HL-60 (cell line): ENCODE results near the gene CASKIN2.

Experiments
- DNase-seq, 2 experiments: peaks; one replicate each; pipeline ENCODE4 v3.0.0-alpha.2; 2010 to 2020; ENCODE audit warnings: low read depth in 1 of 2, low spot score in 1 of 2
- H3K27ac ChIP-seq: fragments of 250-450 bp; sonication (Bioruptor Pico); replicated peaks from 2 replicates; pipeline ENCODE4 v1.5.1; 2020; ENCODE audit warnings: mild to moderate bottlenecking, moderate library complexity
- H3K27me3 ChIP-seq: fragments of 250-450 bp; sonication (Bioruptor Pico); 2 replicates; pipeline ENCODE4 v1.5.1; 2021; ENCODE audit warnings: mild to moderate bottlenecking, moderate library complexity; ENCODE audit not compliant: insufficient read depth, poor library complexity, severe bottlenecking
- H3K4me3 ChIP-seq: replicated peaks from 2 replicates; pipeline ENCODE4 v1.5.1; 2011; ENCODE audit warnings: mild to moderate bottlenecking, control low read depth, low read length; ENCODE audit not compliant: insufficient read depth
- CTCF ChIP-seq: IDR thresholded peaks from one replicate; pipeline ENCODE4 v1.5.1; 2011; ENCODE audit warnings: low read length, control low read depth, inconsistent platforms; ENCODE audit not compliant: insufficient read depth
- GABPA ChIP-seq: IDR thresholded peaks from 2 replicates; pipeline ENCODE4 v1.6.1; 2012; ENCODE audit warnings: low read depth
- POLR2AphosphoS5 ChIP-seq: IDR thresholded peaks from 2 replicates; pipeline ENCODE4 v1.6.1; 2012; ENCODE audit warnings: low read depth
- REST ChIP-seq: IDR thresholded peaks from 2 replicates; pipeline ENCODE4 v1.6.1; 2012; ENCODE audit warnings: low read depth; ENCODE audit not compliant: insufficient replicate concordance
- SPI1 ChIP-seq: IDR thresholded peaks from 2 replicates; pipeline ENCODE4 v1.6.1; 2012; ENCODE audit warnings: low read depth, mild to moderate bottlenecking, borderline replicate concordance

The CASKIN2 gene

DNA sequence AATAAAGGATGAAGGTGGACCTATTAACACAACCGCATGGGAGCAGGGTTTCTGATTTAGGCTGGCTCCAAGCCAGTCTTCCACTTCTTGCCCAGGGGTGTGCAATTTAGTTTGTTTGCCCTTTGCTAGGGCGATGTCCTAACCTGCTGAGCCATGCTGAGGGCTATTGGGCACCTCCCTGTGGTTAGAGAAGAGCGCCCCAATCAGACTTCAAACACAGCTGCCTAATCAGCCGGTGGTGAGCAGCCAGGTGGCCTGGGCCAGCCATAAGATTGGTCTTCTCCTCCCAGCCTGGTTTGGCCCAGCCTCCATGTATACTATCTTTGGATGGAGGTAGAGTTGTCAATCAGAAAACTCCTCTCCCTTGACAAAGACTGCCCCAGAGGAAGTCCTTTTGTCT lies 43.2 kb downstream of the CASKIN2 start:
- no peak overlapping the region for H3K4me3 ChIP-seq
- DNase-seq: no peak
- H3K27ac ChIP-seq: no peak overlapping the region
- H3K27me3 ChIP-seq: no peaks in the 10 kb centered on the region
- no peak for TF ChIP-seq SPI1
- no peak for TF ChIP-seq REST
- TF ChIP-seq CTCF: no peak
- TF ChIP-seq POLR2AphosphoS5: no peak
- TF ChIP-seq GABPA: no peak

- no peak overlapping the region for H3K27ac ChIP-seq
- no peak for DNase-seq
- no peak overlapping the region for H3K4me3 ChIP-seq
- H3K27me3 ChIP-seq: no peaks in the 10 kb centered on the region
- TF ChIP-seq CTCF (no peak), SPI1 (no peak), POLR2AphosphoS5 (no peak), GABPA (no peak), REST (no peak)
Observed at GRCh38 chr17:75471207-75471606, 44.1 kb downstream of the CASKIN2 start.

GRCh38 chr17:75468779-75469373 lies 46.5 kb downstream of the CASKIN2 start:
- Histone ChIP-seq H3K27me3 (no peaks in the 10 kb centered on the region), H3K4me3 (no peak overlapping the region), H3K27ac (no peak overlapping the region)
- DNase-seq: no peak
- TF ChIP-seq POLR2AphosphoS5 (no peak), CTCF (no peak), REST (no peak), GABPA (no peak), SPI1 (no peak)
